ENCODE measurements around the gene CFAP299.

CFAP299 gene

DNA sequence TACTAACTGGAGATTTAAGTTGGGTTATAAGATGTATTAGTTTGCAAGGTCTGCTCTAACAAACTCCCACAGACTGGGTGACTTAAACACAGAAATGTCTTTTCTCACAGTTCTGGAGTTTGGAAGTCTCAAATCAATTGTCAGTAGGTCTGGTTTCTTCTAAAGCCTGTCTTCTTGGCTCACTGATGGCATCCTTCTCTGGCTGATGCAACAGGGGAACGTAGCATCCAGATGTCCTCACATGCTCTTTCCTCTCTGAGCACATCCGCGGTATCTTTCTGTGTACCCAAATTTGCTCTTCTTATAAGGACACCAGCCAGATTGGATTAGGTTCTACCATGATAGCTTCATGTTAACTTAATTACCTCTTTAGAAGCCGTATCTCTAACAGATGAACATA, 631.8 kb downstream of the CFAP299 start:
- DNase-seq, result no peak

DNA sequence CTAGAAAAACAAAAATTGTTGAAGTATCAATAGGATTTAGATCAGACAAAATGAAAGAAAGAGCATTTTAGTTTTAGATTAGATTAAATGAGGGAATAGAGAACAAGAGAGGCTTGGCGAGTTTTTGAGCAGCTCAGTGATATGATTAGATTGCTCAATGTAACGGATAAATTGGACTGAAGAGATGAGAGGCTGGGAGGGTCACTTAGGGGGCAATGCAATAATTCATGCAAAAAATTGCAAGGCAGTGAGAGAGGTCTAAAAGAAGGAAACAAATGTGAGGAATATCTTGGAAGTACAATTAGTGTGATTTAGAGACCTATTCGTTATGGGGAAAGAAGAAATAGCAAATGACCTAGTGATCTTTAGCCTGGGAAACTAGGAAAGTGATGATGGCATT, 644.7 kb downstream of the CFAP299 start:
- no peak for DNase-seq

DNA sequence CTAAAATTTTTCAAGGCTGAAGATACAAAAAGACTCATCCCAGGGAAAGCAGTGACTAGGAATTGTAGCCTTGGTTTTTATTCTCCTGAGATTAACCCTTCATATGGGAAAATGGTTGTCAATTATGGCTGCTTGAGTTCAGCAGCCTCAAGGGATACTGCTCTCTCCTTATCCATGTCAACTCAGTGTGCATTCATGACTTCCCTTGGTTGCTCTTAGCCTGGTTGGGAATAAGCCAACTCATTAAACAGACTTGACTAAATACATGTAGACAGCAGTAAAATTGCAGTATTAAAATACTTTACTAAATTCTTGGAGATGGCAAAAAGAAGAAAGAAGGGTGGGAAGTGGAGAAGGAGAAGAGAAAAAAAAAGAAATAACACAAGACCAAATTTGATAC, 650.5 kb downstream of the CFAP299 start:
- DNase-seq, result no peak

DNA sequence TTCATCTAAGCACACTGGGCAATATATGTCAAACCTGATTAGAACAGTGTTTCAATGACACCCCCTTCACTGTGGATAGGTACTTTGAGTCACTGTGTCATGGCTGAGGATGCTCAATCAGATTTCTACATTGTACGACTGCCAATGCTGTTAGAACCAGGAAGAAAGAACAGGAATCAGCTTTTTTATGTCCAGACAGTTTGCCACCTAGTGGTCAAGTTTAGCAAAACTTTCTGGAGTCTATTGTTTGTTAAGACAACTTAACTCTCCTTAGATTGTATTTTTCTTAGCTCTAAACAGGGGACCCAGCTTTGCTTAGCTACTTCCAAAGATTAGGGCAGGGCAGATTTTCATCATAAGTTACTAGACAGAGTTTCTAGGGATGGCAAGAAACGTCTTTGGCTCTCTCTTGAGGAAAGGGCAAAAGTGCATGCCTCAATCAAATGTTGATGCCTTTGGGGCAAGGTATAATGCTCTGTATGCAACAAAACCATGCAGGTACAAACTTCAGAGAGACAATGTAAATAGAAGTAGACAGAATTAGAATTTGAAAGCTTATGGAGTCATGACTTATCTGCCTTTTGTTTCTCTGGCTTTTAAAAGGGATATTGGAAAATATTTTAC, 654.5 kb downstream of the CFAP299 start:
- peak; percentile 19 for DNase-seq

DNA sequence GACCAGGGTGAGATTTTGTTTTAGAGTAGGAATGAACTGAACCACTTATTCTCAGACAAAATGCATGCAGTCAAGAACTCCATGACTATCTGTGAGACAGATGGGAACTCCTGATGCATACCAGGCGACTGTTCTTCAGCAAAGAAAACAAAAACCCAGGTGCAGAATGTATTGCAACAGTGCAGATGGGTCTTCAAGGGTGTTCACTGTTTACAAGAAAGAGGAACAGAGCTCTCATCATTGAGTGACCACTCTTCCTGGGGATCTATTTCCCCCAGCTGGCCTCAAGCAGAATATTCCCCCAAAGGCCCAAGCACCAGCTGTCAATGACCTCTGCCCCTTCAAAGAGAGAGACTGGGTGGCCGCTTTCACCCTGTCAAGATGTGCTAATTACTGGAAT, 655.3 kb downstream of the CFAP299 start:
- DNase-seq, result no peak

DNA sequence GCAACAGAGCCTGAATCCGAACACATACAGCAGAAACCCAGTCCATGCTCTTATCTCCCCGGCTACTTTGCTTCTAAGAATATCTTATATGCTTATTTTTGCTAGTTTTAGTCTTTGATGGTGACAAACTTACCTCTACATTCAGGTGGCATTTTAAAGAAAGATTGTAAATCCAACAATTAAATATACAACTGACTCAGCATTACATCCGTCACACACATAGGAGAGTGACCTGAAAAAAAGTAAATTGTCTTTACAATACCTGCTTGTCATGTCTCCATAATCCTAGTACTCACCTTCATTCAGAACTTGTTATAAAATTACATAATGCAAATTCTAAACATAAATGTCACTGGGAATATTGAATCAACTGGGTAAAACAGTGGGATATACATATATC, 664.4 kb downstream of the CFAP299 start:
- DNase-seq, result no peak

DNA sequence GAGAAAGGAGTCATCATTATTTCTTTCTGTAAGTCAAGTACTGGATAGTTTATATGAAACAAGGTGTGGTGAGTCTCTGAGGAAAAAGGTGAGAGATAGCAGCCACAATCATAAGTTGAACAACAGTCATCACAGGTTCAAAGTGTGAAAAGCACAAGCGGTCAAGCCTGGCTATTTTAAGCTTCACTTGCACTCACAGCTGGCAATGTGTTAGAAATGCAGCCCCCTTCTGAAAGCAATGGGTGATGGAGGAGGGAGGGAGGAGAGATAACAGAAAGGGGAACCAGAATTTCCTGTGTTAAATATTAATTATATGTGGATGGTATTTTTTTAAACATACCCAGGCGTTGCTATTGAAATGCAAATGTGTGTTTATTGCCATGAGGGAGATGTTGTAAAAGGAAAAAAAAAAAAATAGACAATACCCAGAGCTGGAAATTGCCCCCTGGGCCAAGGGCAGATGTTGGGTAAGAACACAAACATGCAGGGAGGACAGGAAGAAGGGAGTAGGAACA, 668.1 kb downstream of the CFAP299 start:
- no peak for DNase-seq

DNA sequence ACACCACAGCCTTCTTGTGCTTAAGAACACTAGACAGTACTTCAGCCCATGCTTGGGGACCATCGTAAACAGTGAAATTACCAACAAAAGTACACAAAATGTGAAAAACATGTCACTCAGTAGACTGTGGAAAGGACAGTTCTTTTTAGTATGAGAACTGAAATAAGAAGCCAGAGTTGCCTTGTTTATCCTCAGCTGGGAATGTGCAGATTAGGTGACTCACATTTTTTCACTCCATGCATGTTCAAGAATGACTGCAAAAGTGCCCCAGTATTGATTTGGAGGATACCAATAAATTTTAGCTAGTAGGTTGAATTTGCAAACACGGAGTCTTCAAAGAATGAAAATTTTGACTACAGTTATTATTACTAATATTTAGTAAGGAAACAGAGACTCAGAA, 671.9 kb downstream of the CFAP299 start:
- no peak for DNase-seq

Data from SHP77 treated with DMSO at 0.1 percent for 48 hours (cell line).